Hepatocyte (in vitro differentiated cells): ENCODE results near the gene CAMKMT. TPM values are rescaled to one million over a fixed set of nuclear protein-coding genes. Genes with fewer than 3 reads are reported as not detected.

Source experiments
- DNase-seq: peaks from one replicate; pipeline ENCODE4 v3.0.0-alpha.2; 2016; ENCODE audit warnings: low spot score
- H2AFZ ChIP-seq: fragments of 200-600 bp; sonication (generic); 2 replicates; pipeline ENCODE4 v1.6.0; 2016; ENCODE audit warnings: antibody characterized with exemption, mild to moderate bottlenecking
- H3K27ac ChIP-seq: fragments of 200-600 bp; sonication (generic); 2 replicates; pipeline ENCODE4 v1.5.1; 2016; ENCODE audit warnings: mild to moderate bottlenecking
- H3K27me3 ChIP-seq: fragments of 200-600 bp; sonication (generic); 2 replicates; pipeline ENCODE4 v1.6.1; 2016
- H3K36me3 ChIP-seq: fragments of 200-600 bp; sonication (generic); replicated peaks from 2 replicates; pipeline ENCODE4 v1.5.1; 2016; ENCODE audit warnings: low read depth; ENCODE audit not compliant: insufficient read depth
- H3K4me1 ChIP-seq: fragments of 200-600 bp; sonication (generic); 2 replicates; pipeline ENCODE4 v1.5.1; 2016; ENCODE audit warnings: mild to moderate bottlenecking, moderate library complexity; ENCODE audit not compliant: insufficient read depth
- H3K4me2 ChIP-seq: fragments of 200-600 bp; sonication (generic); 2 replicates; pipeline ENCODE4 v1.6.0; 2016
- H3K4me3 ChIP-seq: fragments of 200-600 bp; sonication (generic); 2 replicates; pipeline ENCODE4 v1.5.1; 2016; ENCODE audit warnings: mild to moderate bottlenecking
- H3K79me2 ChIP-seq: fragments of 200-600 bp; sonication (generic); 2 replicates; pipeline ENCODE4 v1.6.0; 2017; ENCODE audit warnings: mild to moderate bottlenecking
- H3K9me2 ChIP-seq: fragments of 200-600 bp; sonication (generic); replicated peaks from 2 replicates; pipeline ENCODE4 v1.6.0; 2017; ENCODE audit warnings: mild to moderate bottlenecking; ENCODE audit not compliant: insufficient read depth
- H3K9me3 ChIP-seq: fragments of 200-600 bp; sonication (generic); 2 replicates; pipeline ENCODE4 v1.5.1; 2016; ENCODE audit warnings: low read depth, mild to moderate bottlenecking
- H4K20me1 ChIP-seq: fragments of 200-600 bp; sonication (generic); 2 replicates; pipeline ENCODE4 v1.6.0; 2016; ENCODE audit warnings: mild to moderate bottlenecking; ENCODE audit not compliant: insufficient read depth, poor library complexity, severe bottlenecking
- CTCF ChIP-seq: fragments of 200-600 bp; sonication (generic); IDR thresholded peaks from 2 replicates; pipeline ENCODE4 v1.5.1; 2016; ENCODE audit warnings: antibody characterized with exemption, mild to moderate bottlenecking; ENCODE audit not compliant: poor library complexity
- EZH2 ChIP-seq: fragments of 200-600 bp; sonication (generic); IDR thresholded peaks from 2 replicates; pipeline ENCODE4 v1.6.1; 2016; ENCODE audit warnings: antibody characterized with exemption, mild to moderate bottlenecking, borderline replicate concordance
- EZH2phosphoT487 ChIP-seq: fragments of 200-600 bp; sonication (generic); IDR thresholded peaks from one replicate; pipeline ENCODE4 v1.6.1; 2018; ENCODE audit warnings: antibody characterized with exemption, mild to moderate bottlenecking, low read depth, moderate library complexity; ENCODE audit not compliant: unreplicated experiment, severe bottlenecking
- WGBS: methylation state at CpG from one replicate; pipeline ENCODE4 v1.1.6; 2016; ENCODE audit warnings: low lambda C conversion rate; ENCODE audit errors: missing lambda C conversion rate; 5-methylcytosine and 5-hydroxymethylcytosine counted together
- polyA plus RNA-seq: library from polyadenylated mRNA; unstranded; fragments of >200 nt; fragmentation: Nextera tagmentation; extraction: Ambion mirVana; gene quantifications from 2 replicates; pipeline ENCODE4 v1.2.1, GENCODE V29; 2016
- total RNA-seq: library from RNA; depleted of rRNA; stranded (reverse); fragments of >200 nt; gene quantifications from 2 replicates; pipeline ENCODE4 v1.2.3, GENCODE V29; 2014

CAMKMT gene
- total and polyA plus RNA-seq, 2 experiments from 2014 or later = 10.3 to 12.7 TPM

GRCh38 chr2:44799105-44799504 lies 437.4 kb downstream of the CAMKMT start:
- Histone ChIP-seq H3K9me2 (no peaks in the 10 kb centered on the region), H4K20me1 (no peaks in the 10 kb centered on the region), H3K4me1 (peaks cover 6% of the 10 kb centered on the region), H3K4me2 (no peak overlapping the region), H3K4me3 (no peak overlapping the region), H3K79me2 (no peaks in the 10 kb centered on the region), H2AFZ (no peak overlapping the region), H3K27ac (no peak overlapping the region), H3K36me3 (no peaks in the 10 kb centered on the region), H3K9me3 (no peaks in the 10 kb centered on the region), H3K27me3 (peaks cover 83% of the 10 kb centered on the region)
- DNase-seq = no peak
- 89% methylated on average over 3 of the region's 3 CpGs for WGBS
- TF ChIP-seq EZH2 = no peak
- no peak for TF ChIP-seq EZH2phosphoT487
- no peak for TF ChIP-seq CTCF

GRCh38 chr2:44799754-44800153 lies 438.0 kb downstream of the CAMKMT start:
- Histone ChIP-seq H3K4me3 (no peak overlapping the region), H3K27me3 (peaks cover 89% of the 10 kb centered on the region), H3K9me2 (no peaks in the 10 kb centered on the region), H3K79me2 (no peaks in the 10 kb centered on the region), H3K4me1 (peaks cover 6% of the 10 kb centered on the region), H3K9me3 (no peaks in the 10 kb centered on the region), H2AFZ (no peak overlapping the region), H4K20me1 (no peaks in the 10 kb centered on the region), H3K4me2 (no peak overlapping the region), H3K36me3 (no peaks in the 10 kb centered on the region), H3K27ac (no peak overlapping the region)
- TF ChIP-seq CTCF = no peak
- no peak for TF ChIP-seq EZH2phosphoT487
- TF ChIP-seq EZH2 = no peak
- 90% methylated on average over 2 of the region's 2 CpGs for WGBS
- no peak for DNase-seq

- H3K79me2 ChIP-seq = no peaks in the 10 kb centered on the region
- H2AFZ ChIP-seq = peak overlapping the region; percentile 55
- peaks cover 99% of the 10 kb centered on the region for H3K27me3 ChIP-seq
- WGBS = 8% methylated on average over 23 of the region's 23 CpGs
- H3K27ac ChIP-seq = no peak overlapping the region
- H3K4me2 ChIP-seq = peak overlapping the region; percentile 82
- H3K36me3 ChIP-seq = no peaks in the 10 kb centered on the region
- H3K4me1 ChIP-seq = peaks cover 6% of the 10 kb centered on the region
- DNase-seq = no peak
- TF ChIP-seq EZH2 (no peak), CTCF (no peak), EZH2phosphoT487 (peak; percentile 33)
- H3K4me3 ChIP-seq = no peak overlapping the region
- no peaks in the 10 kb centered on the region for H4K20me1 ChIP-seq
- H3K9me3 ChIP-seq = no peaks in the 10 kb centered on the region
- H3K9me2 ChIP-seq = no peaks in the 10 kb centered on the region
Measured at GRCh38 chr2:44801289-44801840, 439.6 kb downstream of the CAMKMT start.
